HG03139 (cell line): ENCODE data around the gene ZBTB48.
"Not testable (repeated sequence)": the region's sequence is repeated elsewhere in the genome, so short reads cannot be mapped to it uniquely, and the experiment has no call there.

Experiments used
- ATAC-seq: cut with Tn5 transposase; IDR thresholded peaks from one replicate; pipeline ENCODE4 v1.9.1; 2021; ENCODE audit not compliant: unreplicated experiment

Gene ZBTB48

DNA sequence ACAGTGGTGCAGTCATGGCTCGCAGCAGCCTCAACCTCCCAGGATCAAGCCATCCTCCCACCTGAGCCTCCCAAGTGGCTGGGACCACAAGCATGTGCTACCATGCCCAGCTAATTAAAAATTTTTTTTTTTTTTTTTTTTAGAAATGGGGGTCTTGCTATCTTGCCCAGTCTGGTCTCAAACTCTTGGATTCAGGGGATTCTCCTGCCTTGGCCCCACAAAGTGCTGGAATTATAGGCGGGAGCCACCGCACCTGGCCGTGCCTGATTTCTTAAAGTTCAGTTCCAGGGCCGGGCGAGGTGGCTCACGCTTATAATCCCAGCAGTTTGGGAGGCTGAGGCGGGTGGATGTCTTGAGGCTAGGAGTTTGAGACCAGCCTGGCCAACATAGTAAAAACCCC is 51.3 kb downstream of the ZBTB48 start:
- ATAC-seq, result no peak

DNA sequence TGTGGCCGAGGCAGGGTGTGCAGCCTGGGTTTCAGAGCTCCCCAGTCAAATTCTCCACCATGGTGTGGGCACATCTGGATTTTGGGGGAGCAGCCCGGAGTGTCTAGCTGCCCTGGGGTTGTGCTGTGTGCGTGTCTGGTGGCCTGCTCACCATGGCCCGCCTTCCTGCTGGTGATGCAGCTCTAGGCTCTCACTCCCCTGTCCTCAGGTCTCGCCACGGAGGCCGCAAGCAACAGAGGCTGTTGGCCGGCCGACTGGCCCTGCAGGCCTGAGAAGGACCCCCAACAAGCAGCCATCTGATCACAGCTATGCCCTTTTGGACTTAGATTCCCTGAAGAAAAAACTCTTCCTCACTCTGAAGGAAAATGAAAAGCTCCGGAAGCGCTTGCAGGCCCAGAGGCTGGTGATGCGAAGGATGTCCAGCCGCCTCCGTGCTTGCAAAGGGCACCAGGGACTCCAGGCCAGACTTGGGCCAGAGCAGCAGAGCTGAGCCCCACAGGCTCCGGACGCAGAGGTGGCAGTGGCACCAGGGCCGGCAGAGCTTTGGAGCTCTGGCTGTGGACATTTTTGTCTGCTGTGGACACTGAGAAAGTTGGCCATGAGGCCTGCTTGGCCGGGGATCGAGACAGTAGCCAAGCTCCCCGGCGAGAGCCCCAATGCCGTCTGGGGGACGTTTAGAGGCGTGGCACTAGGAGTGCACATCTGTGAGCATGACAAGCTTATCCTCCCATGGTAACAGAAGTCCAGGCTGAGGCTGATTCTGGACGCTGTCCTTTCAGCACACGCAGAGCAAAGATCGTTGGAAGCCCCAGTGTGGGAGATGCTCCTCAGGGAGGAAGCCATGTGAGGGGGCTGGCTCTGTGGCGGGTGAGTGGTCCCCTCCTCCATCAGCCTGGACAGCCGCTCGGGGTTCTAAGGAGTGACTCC is 53.1 kb downstream of the ZBTB48 start:
- ATAC-seq, result no peak

DNA sequence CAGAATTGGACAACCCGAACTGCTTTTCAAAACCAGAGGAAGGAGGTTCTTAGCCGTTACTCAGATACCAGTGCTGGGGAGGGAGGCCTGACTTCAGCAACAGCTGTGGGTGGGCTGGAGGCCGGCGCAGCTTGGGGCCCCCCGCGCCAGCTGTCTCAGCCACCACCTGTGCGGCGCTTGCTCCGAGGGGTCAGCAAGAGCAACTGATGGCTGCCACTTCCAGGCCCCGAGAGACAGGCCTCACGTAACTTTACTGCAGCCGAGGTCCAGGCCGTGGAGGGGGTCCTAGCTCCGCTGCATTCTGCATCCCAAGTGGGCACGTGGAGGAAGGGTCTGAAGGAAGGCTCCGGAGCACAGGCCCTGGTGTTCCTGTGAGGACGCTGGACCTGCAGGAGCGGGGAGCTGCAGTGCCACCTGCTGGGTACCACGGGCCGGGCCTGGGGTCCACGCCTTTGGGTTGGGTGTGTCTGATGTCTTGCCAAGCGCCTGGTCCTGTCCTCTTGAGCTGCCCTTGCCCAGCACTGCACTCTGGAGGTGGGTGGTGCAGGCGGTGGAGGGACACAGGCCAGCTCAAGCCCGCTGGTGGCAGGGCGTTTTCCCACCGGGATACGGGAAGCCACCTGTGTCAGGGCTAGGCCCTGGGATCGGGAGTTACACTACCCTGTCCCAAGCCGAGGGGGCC is 54.7 kb downstream of the ZBTB48 start:
- ATAC-seq, result no peak

DNA sequence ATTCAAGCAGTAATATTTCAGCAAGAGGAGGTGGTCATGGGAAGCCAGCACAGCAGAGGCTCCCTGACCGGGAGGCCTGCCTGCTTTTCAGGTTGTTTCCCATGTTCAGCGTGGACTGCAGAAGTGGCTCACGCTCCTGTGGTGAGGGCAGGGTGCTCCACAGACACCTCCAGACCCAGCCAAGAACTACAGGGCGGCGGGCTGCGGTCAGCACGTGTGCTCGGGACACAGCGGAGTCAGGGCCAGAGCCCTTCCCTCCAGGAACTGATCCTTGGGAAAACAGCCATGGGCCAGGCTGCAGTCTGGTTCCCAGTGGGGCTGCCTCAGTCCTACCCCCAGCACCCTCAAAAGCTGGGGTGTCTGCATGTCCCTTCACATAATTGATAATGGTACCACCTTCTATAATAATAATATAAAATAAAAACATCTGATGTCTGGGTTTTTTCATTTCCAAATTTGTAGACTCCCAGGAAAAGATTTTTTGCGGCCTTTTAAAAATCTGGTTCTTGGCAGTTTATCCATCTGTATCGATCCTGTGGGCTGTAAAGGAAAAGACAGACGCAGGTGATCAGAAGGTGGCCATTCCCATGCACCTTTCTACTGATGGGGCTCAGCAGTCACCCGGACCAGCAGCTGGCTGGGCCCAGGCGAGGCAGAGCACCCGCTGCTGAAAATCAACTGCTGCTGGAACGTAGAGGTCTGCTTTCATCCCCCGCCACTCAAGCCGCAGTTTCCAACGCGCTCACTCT is 55.5 kb downstream of the ZBTB48 start:
- no peak for ATAC-seq

DNA sequence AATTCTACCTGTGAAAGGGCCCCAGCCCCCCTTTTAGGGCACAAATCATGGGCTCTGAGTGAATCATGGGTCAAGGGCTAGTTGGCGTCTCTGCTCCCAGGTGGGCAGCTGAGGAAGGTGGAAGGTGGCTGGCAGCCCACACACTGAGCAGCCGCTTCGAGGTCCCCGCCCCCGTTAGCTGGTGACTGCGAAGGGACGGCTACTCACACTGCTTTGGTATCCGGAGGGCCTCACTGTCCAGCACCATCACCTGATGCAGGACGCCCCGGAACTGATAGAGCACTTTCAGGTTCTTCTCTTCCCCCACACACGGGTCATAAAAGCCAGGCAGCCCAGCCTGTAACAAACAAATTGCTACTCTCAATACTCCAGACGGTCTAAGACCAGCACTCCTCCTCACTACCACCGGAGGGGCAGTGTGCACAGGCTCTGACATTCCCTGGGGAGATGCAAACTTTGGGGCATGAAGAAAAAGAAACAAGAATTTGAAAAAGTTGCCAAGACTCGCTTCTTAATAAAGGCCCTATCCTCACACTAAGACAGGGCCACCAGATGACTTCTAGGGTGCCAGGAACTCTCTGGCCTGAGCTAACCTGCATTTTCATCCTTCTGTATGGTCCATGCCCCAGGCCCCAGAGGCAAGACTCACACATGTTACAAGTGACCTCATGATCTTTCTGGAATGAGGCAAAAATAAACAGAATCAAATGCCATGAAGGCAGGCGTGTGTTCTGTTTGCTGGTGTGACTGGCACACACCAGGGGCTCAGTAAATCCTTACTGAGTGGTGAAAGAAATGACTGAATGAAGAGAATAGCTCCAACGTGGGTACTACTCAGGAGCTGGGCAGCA is 56.3 kb downstream of the ZBTB48 start:
- no peak for ATAC-seq

DNA sequence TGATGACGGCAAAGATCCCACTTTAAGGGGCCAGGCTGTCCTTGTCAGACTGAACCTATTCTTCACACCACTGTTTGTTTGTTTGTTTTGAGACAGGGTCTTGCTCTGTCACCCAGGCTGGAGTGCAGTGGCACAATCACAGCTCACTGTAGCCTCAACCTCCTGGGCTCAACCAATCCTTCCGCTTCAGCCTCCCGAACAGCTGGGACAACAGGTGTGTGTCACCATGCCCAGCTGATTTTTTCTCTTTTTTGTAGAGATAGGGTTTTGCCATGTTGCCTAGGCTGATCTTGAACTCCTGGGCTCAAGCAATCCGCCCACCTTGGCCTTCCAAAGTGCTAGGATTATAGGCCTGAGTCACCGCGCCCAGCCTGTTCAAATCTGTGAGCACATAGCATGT is 57.0 kb downstream of the ZBTB48 start:
- not testable (repeated sequence) for ATAC-seq

DNA sequence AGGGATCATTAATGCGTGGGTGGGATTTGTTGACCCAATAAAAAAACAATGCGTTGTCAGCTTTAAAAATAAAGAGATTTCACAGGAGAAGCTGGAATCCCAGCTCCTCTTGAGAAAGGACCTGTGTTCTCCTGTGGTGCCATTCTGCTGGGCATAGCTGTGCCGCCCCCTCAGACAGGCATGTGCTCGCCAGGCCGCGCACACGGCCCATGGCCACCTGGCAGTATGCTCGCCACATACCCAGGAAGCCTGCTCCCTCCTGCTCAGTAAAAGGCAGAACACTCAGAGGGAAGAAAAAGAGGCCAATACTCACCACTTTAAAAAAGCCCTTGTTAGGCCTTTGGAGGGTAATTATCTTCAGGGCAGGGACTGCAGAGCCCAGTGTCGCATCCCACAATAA is 58.0 kb downstream of the ZBTB48 start:
- ATAC-seq, result no peak

DNA sequence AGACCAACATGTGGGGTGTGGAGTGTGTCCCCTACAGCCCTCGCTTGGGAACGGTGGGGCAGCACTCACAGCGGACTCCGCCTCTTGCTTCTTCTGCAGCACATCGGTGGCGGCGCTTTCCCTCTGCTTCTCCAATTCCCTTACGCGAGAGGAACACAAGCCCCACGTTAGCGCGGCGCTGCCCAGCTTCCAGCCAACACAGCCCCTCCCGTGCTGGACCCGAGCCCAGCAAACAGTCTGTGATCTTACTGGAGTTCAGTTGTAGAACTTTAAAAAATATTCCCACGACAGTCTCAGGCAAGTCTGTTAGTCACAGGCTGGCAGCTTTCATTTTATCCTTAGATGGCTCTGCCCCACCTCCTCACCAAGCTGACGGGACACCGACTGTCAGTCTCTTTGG is 58.4 kb downstream of the ZBTB48 start:
- no peak for ATAC-seq
